HG02571 (cell line): ENCODE data around the gene SLC25A3.
"Not testable (repeated sequence)": the region's sequence is repeated elsewhere in the genome, so short reads cannot be mapped to it uniquely, and the experiment has no call there.

Experiments used
- ATAC-seq: cut with Tn5 transposase; IDR thresholded peaks from one replicate; pipeline ENCODE4 v1.9.1; 2021; ENCODE audit warnings: mild to moderate bottlenecking, moderate library complexity; ENCODE audit not compliant: unreplicated experiment

SLC25A3 gene

GRCh38 chr12:98593351-98594049, at the start of gene SLC25A3:
SLC25A3 (plus strand) TSS chr12:98593686; CDS start chr12:98593979, 293 bp downstream.
- peak; percentile 99 for ATAC-seq

- ATAC-seq, result no peak
Measured at GRCh38 chr12:98543701-98544100, 49.8 kb upstream of the SLC25A3 start.

GRCh38 chr12:98544751-98545150, 48.7 kb upstream of the SLC25A3 start:
- ATAC-seq, result no peak

- ATAC-seq, result no peak
Measured at GRCh38 chr12:98549371-98550110, 43.9 kb upstream of the SLC25A3 start.

- no peak for ATAC-seq
Measured at GRCh38 chr12:98551787-98552186, 41.7 kb upstream of the SLC25A3 start.

- not testable (repeated sequence) for ATAC-seq
Measured at GRCh38 chr12:98558097-98558496, 35.4 kb upstream of the SLC25A3 start.

- no peak for ATAC-seq
Measured at GRCh38 chr12:98559666-98560065, 33.8 kb upstream of the SLC25A3 start.

GRCh38 chr12:98561846-98562245, 31.6 kb upstream of the SLC25A3 start:
- ATAC-seq, result no peak

GRCh38 chr12:98572010-98572409, 21.5 kb upstream of the SLC25A3 start:
- ATAC-seq, result no peak

- ATAC-seq, result no peak
Measured at GRCh38 chr12:98574110-98574509, 19.4 kb upstream of the SLC25A3 start.

GRCh38 chr12:98575013-98575412, 18.5 kb upstream of the SLC25A3 start:
- no peak for ATAC-seq

GRCh38 chr12:98576795-98577194, 16.7 kb upstream of the SLC25A3 start:
- ATAC-seq, result not testable (repeated sequence)

GRCh38 chr12:98578392-98578791, 15.1 kb upstream of the SLC25A3 start:
- no peak for ATAC-seq

- no peak for ATAC-seq
Measured at GRCh38 chr12:98578821-98579220, 14.7 kb upstream of the SLC25A3 start.

- no peak for ATAC-seq
Measured at GRCh38 chr12:98579347-98579746, 14.1 kb upstream of the SLC25A3 start.

- ATAC-seq, result no peak
Measured at GRCh38 chr12:98579835-98580234, 13.7 kb upstream of the SLC25A3 start.

GRCh38 chr12:98580695-98581094, 12.8 kb upstream of the SLC25A3 start:
- ATAC-seq, result no peak

- no peak for ATAC-seq
Measured at GRCh38 chr12:98581101-98581500, 12.4 kb upstream of the SLC25A3 start.

- ATAC-seq, result no peak
Measured at GRCh38 chr12:98582093-98582492, 11.4 kb upstream of the SLC25A3 start.

- no peak for ATAC-seq
Measured at GRCh38 chr12:98587084-98587483, 6.4 kb upstream of the SLC25A3 start.

- ATAC-seq, result no peak
Measured at GRCh38 chr12:98591209-98591608, 2.3 kb upstream of the SLC25A3 start.

GRCh38 chr12:98592825-98593322, 612 bp upstream of the SLC25A3 start:
- ATAC-seq, result no peak
